GM23338 (cell line): ENCODE measurements around the gene CIROP. TPM values are rescaled to one million over a fixed set of nuclear protein-coding genes. Genes with fewer than 3 reads are reported as not detected.

Source experiments
- ATAC-seq: fragments of 200-7000 bp; cut with Tn5 transposase; 3 replicates; pipeline ENCODE4 v1.9.1; 2020
- DNase-seq: peaks from one replicate; pipeline ENCODE4 v3.0.0-alpha.2; 2015; ENCODE audit warnings: low spot score
- H2AFZ ChIP-seq: fragments of 200-600 bp; sonication (generic); 2 replicates; pipeline ENCODE4 v1.8.0; 2016; ENCODE audit warnings: antibody characterized with exemption, mild to moderate bottlenecking, moderate library complexity
- H3F3A ChIP-seq: fragments of 200-600 bp; sonication (generic); replicated peaks from 2 replicates; pipeline ENCODE4 v1.8.0; 2017; ENCODE audit warnings: antibody characterized with exemption, mixed run types, low read depth
- H3K27ac ChIP-seq: fragments of 200-600 bp; sonication (generic); 2 replicates; pipeline ENCODE4 v1.6.1; 2016; ENCODE audit warnings: low read depth
- H3K27me3 ChIP-seq: fragments of 200-600 bp; sonication (generic); 2 replicates; pipeline ENCODE4 v1.8.0; 2016; ENCODE audit warnings: mild to moderate bottlenecking, mixed run types, moderate library complexity; ENCODE audit not compliant: insufficient read depth
- H3K36me3 ChIP-seq: fragments of 200-600 bp; sonication (generic); 2 replicates; pipeline ENCODE4 v1.8.0; 2016; ENCODE audit warnings: mild to moderate bottlenecking; ENCODE audit not compliant: insufficient read depth
- H3K4me1 ChIP-seq: fragments of 200-600 bp; sonication (generic); 2 replicates; pipeline ENCODE4 v1.8.0; 2016; ENCODE audit warnings: mild to moderate bottlenecking, moderate library complexity; ENCODE audit not compliant: insufficient read depth
- H3K4me2 ChIP-seq: fragments of 200-600 bp; sonication (generic); 2 replicates; pipeline ENCODE4 v1.7.1; 2017; ENCODE audit warnings: mixed run types
- H3K4me3 ChIP-seq: fragments of 200-600 bp; sonication (generic); 2 replicates; pipeline ENCODE4 v1.6.1; 2016; ENCODE audit warnings: mixed run types
- H3K79me2 ChIP-seq: fragments of 200-600 bp; sonication (generic); replicated peaks from 2 replicates; pipeline ENCODE4 v1.8.0; 2017; ENCODE audit warnings: mild to moderate bottlenecking; ENCODE audit not compliant: insufficient read depth
- H3K9me2 ChIP-seq: fragments of 200-600 bp; sonication (generic); 2 replicates; pipeline ENCODE4 v1.8.0; 2017; ENCODE audit not compliant: insufficient read depth
- H4K20me1 ChIP-seq: fragments of 200-600 bp; sonication (generic); replicated peaks from 2 replicates; pipeline ENCODE4 v1.8.0; 2017; ENCODE audit warnings: mild to moderate bottlenecking; ENCODE audit not compliant: insufficient read depth
- H3K27ac Mint-ChIP-seq: 2 replicates; pipeline ENCODE4 v1.8.0; 2020; ENCODE audit warnings: inconsistent platforms, mild to moderate bottlenecking, moderate library complexity, mixed read lengths
- H3K27me3 Mint-ChIP-seq: 3 replicates; pipeline ENCODE4 v1.8.0; 2022; ENCODE audit warnings: low read depth, mild to moderate bottlenecking, moderate library complexity, mixed read lengths, inconsistent platforms; ENCODE audit not compliant: insufficient read depth, poor library complexity
- H3K36me3 Mint-ChIP-seq: 3 replicates; pipeline ENCODE4 v1.8.0; 2021; ENCODE audit warnings: low read depth, mild to moderate bottlenecking, inconsistent platforms, moderate library complexity, mixed read lengths
- H3K4me1 Mint-ChIP-seq: 3 replicates; pipeline ENCODE4 v1.8.0; 2020; ENCODE audit warnings: mild to moderate bottlenecking, inconsistent platforms, mixed read lengths
- H3K4me3 Mint-ChIP-seq: 3 replicates; pipeline ENCODE4 v1.8.0; 2021; ENCODE audit warnings: moderate library complexity, mild to moderate bottlenecking, inconsistent platforms, mixed read lengths
- H3K9me3 Mint-ChIP-seq: 3 replicates; pipeline ENCODE4 v1.8.0; 2020; ENCODE audit warnings: moderate library complexity, mild to moderate bottlenecking, inconsistent platforms, mixed read lengths
- CREB1 ChIP-seq: fragments of 250-450 bp; sonication (Bioruptor Pico); IDR thresholded peaks from 2 replicates; pipeline ENCODE4 v1.5.0; 2020; ENCODE audit warnings: low read depth, mild to moderate bottlenecking, moderate library complexity
- CTCF ChIP-seq, 2 experiments: fragments of 200-600 bp in 1 of 2; sonication (generic) in 1 of 2; conservative IDR thresholded peaks; 2 replicates each; pipeline versions ENCODE4 v1.5.1 to v1.6.1; 2016 to 2017; ENCODE audit warnings: antibody characterized with exemption in 2 of 2, low read depth in 2 of 2, mild to moderate bottlenecking in 2 of 2, moderate library complexity in 1 of 2
- EZH2 ChIP-seq: fragments of 200-600 bp; sonication (generic); IDR thresholded peaks from one replicate; pipeline ENCODE4 v1.8.0; 2017; ENCODE audit warnings: antibody characterized with exemption, mild to moderate bottlenecking, low read depth; ENCODE audit not compliant: unreplicated experiment
- JUNB ChIP-seq: IDR thresholded peaks from one replicate; pipeline ENCODE4 v1.6.1; 2016; ENCODE audit warnings: antibody characterized with exemption; ENCODE audit not compliant: unreplicated experiment
- NANOG ChIP-seq: IDR thresholded peaks from 2 replicates; pipeline ENCODE4 v1.6.1; 2016; ENCODE audit warnings: antibody characterized with exemption, borderline replicate concordance
- ZNF331 ChIP-seq: fragments of 250-450 bp; sonication (Bioruptor Pico); IDR thresholded peaks from 2 replicates; pipeline ENCODE4 v1.5.0; 2020; ENCODE audit warnings: low read depth, mild to moderate bottlenecking, moderate library complexity
- ZNF462 ChIP-seq: fragments of 250-450 bp; sonication (Bioruptor Pico); IDR thresholded peaks from 2 replicates; pipeline ENCODE4 v1.5.0; 2020; ENCODE audit warnings: mild to moderate bottlenecking, moderate library complexity
- polyA plus RNA-seq: library from polyadenylated mRNA; unstranded; fragments of >200 nt; fragmentation: Nextera tagmentation; extraction: Ambion mirVana; gene quantifications from 2 replicates; pipeline ENCODE4 v1.2.1, GENCODE V29; 2016
- total RNA-seq: library from RNA; depleted of rRNA; stranded (reverse); fragments of >200 nt; shearing (Covaris generic); gene quantifications from 2 replicates; pipeline ENCODE4 v1.2.3, GENCODE V29; 2014

CIROP gene
- total and polyA plus RNA-seq, 2 experiments from 2014 or later, result not detected

- no peak for TF ChIP-seq CTCF (conservative IDR thresholded peaks at IDR 0.05; ENCODE audit: low read depth in 2 of 2)
- TF ChIP-seq ZNF331, result no peak
Observed at GRCh38 chr14:23151342-23151741, 46.6 kb upstream of the CIROP start (continued).

DNA sequence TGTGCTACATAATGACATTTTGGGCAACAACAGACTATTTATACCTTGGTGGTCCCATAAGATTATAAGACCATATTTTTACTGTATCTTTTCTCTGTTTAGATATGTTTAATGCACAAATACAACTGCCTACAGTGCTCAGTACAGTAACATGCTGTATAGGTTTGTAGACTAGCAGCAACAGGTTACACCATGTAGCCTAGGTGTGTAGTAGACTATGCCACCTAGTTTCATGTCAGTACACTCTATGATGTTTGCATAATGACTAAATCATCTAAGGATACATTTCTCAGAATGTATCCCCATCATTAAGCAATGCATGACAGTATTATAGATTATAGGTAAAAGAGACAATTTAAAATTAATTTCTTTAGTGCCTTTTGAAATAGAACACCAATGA lies 45.0 kb upstream of the CIROP start:
- ATAC-seq, result no peak

GRCh38 chr14:23148591-23149249 lies 43.9 kb upstream of the CIROP start:
- no peaks in the 10 kb centered on the region; the same call in 1 of the 2 replicates for H3K4me1 ChIP-seq
- ATAC-seq, result no peak
- H3F3A ChIP-seq, result 0 out of 2 replicates have a peak, but pooled peaks cover 3% of the 10 kb centered on the region
- H3K36me3 ChIP-seq, result peaks cover 16% of the 10 kb centered on the region
- Mint-ChIP-seq H3K4me3 (no peak overlapping the region), H3K27ac (no peak overlapping the region; the same call in 1 of the 2 replicates), H3K36me3 (peaks cover 49% of the 10 kb centered on the region), H3K4me1 (peaks cover 13% of the 10 kb centered on the region), H3K27me3 (peaks cover 2% of the 10 kb centered on the region), H3K9me3 (no peaks in the 10 kb centered on the region; the same call in 1 of the 3 replicates)
- peaks cover 6% of the 10 kb centered on the region; the same call in 1 of the 2 replicates for H3K9me2 ChIP-seq
- no peaks in the 10 kb centered on the region for H3K27me3 ChIP-seq
- H3K79me2 ChIP-seq, result no peaks in the 10 kb centered on the region
- H3K4me3 ChIP-seq, result no peak overlapping the region
- H4K20me1 ChIP-seq, result peaks cover 5% of the 10 kb centered on the region
- no peak for DNase-seq
- no peak overlapping the region for H2AFZ ChIP-seq
- H3K4me2 ChIP-seq, result no peak overlapping the region
- H3K27ac ChIP-seq, result no peak overlapping the region
- TF ChIP-seq CREB1 (no peak), JUNB (no peak), NANOG (no peak), ZNF462 (CRISPR knock-in tag) (no peak)

More for the DNA sequence above, 45.0 kb upstream of the CIROP start:
- Histone ChIP-seq H3K27ac (no peak overlapping the region), H2AFZ (no peak overlapping the region), H3K79me2 (no peaks in the 10 kb centered on the region), H3K27me3 (no peaks in the 10 kb centered on the region), H3K4me2 (no peak overlapping the region), H3K4me3 (no peak overlapping the region), H3K9me2 (peaks cover 6% of the 10 kb centered on the region; the same call in 1 of the 2 replicates), H3F3A (0 out of 2 replicates have a peak, but pooled peaks cover 3% of the 10 kb centered on the region), H3K36me3 (peaks cover 11% of the 10 kb centered on the region; the same call in 1 of the 2 replicates), H4K20me1 (peaks cover 5% of the 10 kb centered on the region), H3K4me1 (peaks cover 5% of the 10 kb centered on the region; the same call in 1 of the 2 replicates)
- Mint-ChIP-seq H3K36me3 (peaks cover 48% of the 10 kb centered on the region), H3K27ac (no peak overlapping the region), H3K9me3 (no peaks in the 10 kb centered on the region; the same call in 1 of the 3 replicates), H3K4me3 (no peak overlapping the region), H3K4me1 (peaks cover 19% of the 10 kb centered on the region), H3K27me3 (peaks cover 2% of the 10 kb centered on the region)
- DNase-seq, result no peak
- TF ChIP-seq EZH2, result no peak
- TF ChIP-seq JUNB, result no peak
- no peak for TF ChIP-seq CREB1
